Measurements from ENCODE around the gene SSTR3. TPM values are rescaled to one million over a fixed set of nuclear protein-coding genes. Genes with fewer than 3 reads are reported as not detected.

SSTR3 gene
- total and polyA plus RNA-seq, 9 of the 15 experiments (the other 6 are each of a cell fraction or from before 2014, with no cell fraction given), result 0.03 TPM; not detected in 8

DNA sequence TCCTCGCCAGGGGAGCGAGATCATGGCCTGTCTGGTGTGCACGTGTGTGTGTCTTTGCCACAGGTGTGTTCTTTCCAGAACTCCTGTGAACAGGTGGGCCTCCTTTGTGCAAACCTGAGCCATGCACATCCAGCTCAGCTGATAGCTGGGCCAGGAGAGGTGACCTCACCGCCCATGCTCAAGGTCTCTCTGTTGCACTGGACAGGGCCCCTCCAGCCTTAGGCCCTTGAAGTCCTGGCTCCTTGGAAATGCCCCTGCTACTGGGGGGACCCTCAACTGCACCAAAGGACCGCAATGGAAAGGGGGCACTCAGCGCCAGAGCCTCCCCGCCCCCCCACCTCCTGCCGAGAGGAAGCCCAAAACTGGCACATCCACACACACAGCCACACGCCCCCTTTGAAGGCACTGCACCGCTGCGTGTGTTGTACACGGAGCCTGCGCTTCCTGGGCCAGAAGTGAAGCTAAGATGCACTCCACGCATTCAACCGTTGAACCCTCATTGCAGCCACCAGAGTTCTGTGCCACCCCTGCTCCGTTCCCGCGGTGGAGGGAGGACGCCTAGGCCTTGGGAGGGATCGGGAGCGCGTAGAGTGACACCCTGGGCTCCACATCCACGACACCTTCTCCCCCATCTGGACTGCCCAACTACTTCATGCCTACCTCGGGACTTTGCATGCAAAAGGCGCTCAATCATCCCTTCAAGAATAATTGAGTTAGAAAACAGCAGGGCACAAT lies 46.2 kb downstream of the SSTR3 start:
- no peaks in the 10 kb centered on the region; the same call in 1 of the 2 replicates for H3K9me3 ChIP-seq (replicated peaks; ENCODE audit: control insufficient read depth, insufficient read depth, low read depth, low read length)
- ATAC-seq, result no peak
- H3K9me1 ChIP-seq (ENCODE audit: control insufficient read depth, insufficient read depth, low read length), result no peaks in the 10 kb centered on the region
- H3K4me2 ChIP-seq (ENCODE audit: insufficient read depth, low read length), result no peak overlapping the region
- no peak overlapping the region; a peak in 1 of 4 replicates for H3K9ac ChIP-seq (ENCODE audit: insufficient read depth in 1 of 2, low read depth in 2 of 2, low read length in 2 of 2)
- H3K27ac ChIP-seq (ENCODE audit: extremely low read depth, low read depth, low read length), result no peak overlapping the region
- no peaks in the 10 kb centered on the region for H3K36me3 ChIP-seq (ENCODE audit: control insufficient read depth, insufficient read depth, low read length)
- no TSS peak for BruUV-seq (replicated peaks)
- CTCF ChIA-PET (ENCODE audit: low intra/inter-chr PET ratio), result interaction anchor here (1.2 to 3.2 kb wide), 3 partner anchors 33 to 384 kb away, joined by 3 to 27 read pairs (median 6); no protein-coding TSS in a partner anchor
- no peaks in the 10 kb centered on the region for H3K79me2 ChIP-seq (ENCODE audit: control insufficient read depth, insufficient read depth, low read length)
- H4K20me1 ChIP-seq (replicated peaks; ENCODE audit: control insufficient read depth, insufficient read depth, low read length), result no peaks in the 10 kb centered on the region
- intact Hi-C loops (cut with micrococcal nuclease) (loop anchor here (1.0 kb wide), 1 partner anchor 32 kb away; no protein-coding TSS in a partner anchor), in situ Hi-C loops (cut with MboI) (loop anchor here (5.0 kb wide), 1 partner anchor 291 kb away; no protein-coding TSS in a partner anchor)
- peaks cover 0 to 13% of the 10 kb centered on the region in 2 experiments; a peak in 2 of 5 replicates for H3K4me1 ChIP-seq (replicated peaks in 1 of 2; ENCODE audit: control insufficient read depth in 2 of 2, insufficient read depth in 2 of 2, low read length in 2 of 2)
- no peak for TF ChIP-seq EHMT2 (IDR thresholded peaks at IDR 0.05)
- TF ChIP-seq SETDB1 (IDR thresholded peaks at IDR 0.05; ENCODE audit: low read length), result no peak
- TF ChIP-seq ZNF785 (CRISPR knock-in tag; IDR thresholded peaks at IDR 0.05), result no peak
- no peak for TF ChIP-seq ESRRA (IDR thresholded peaks at IDR 0.05; ENCODE audit: borderline replicate concordance, low read depth)
- TF ChIP-seq ADNP (tag; IDR thresholded peaks at IDR 0.05), result no peak
- no peak for TF ChIP-seq LCOR (CRISPR knock-in tag; IDR thresholded peaks at IDR 0.05)
- TF ChIP-seq ZNF12 (CRISPR knock-in tag; IDR thresholded peaks at IDR 0.05), result no peak
- TF ChIP-seq ZNF253 (CRISPR knock-in tag; conservative IDR thresholded peaks at IDR 0.05), result no peak
- TF ChIP-seq RBM25 (IDR thresholded peaks at IDR 0.05; ENCODE audit: low read depth, low read length, severe bottlenecking), result no peak
- no peak for TF ChIP-seq SMAD4 (CRISPR knock-in tag; conservative IDR thresholded peaks at IDR 0.05)
- TF ChIP-seq ZNF224 (CRISPR knock-in tag; IDR thresholded peaks at IDR 0.05), result no peak
- TF ChIP-seq PHTF2 (CRISPR knock-in tag; IDR thresholded peaks at IDR 0.05), result no peak
- TF ChIP-seq, protein P1, sequence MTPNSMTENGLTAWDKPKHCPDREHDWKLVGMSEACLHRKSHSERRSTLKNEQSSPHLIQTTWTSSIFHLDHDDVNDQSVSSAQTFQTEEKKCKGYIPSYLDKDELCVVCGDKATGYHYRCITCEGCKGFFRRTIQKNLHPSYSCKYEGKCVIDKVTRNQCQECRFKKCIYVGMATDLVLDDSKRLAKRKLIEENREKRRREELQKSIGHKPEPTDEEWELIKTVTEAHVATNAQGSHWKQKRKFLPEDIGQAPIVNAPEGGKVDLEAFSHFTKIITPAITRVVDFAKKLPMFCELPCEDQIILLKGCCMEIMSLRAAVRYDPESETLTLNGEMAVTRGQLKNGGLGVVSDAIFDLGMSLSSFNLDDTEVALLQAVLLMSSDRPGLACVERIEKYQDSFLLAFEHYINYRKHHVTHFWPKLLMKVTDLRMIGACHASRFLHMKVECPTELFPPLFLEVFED (CRISPR knock-in tag; conservative IDR thresholded peaks at IDR 0.05), result no peak
- TF ChIP-seq SAFB (IDR thresholded peaks at IDR 0.05; ENCODE audit: borderline replicate concordance, low read depth, low read length), result no peak
- no peak for TF ChIP-seq ZNF134 (CRISPR knock-in tag; conservative IDR thresholded peaks at IDR 0.05)
- WGBS (ENCODE audit: insufficient coverage, low coverage, missing lambda C conversion rate), result 24% methylated on average over 19 of the region's 25 CpGs
- POLR2A ChIA-PET, result interaction anchor here (1.2 kb wide), 1 partner anchor 93 kb away, joined by 4 read pairs; no protein-coding TSS in a partner anchor
- H2AFZ ChIP-seq (ENCODE audit: low read depth, low read length), result no peak overlapping the region; the same call in 1 of the 2 replicates
- FAIRE-seq, result no peak
- H3K4me3 ChIP-seq, result no peak overlapping the region
- no peak for DNase-seq (ENCODE audit: extremely low read depth in 1 of 4, low spot score in 3 of 4)
- no peaks in the 10 kb centered on the region; a peak in 2 of 5 replicates for H3K27me3 ChIP-seq (ENCODE audit: control insufficient read depth in 2 of 2, insufficient read depth in 2 of 2, low read length in 2 of 2)

Data from K562 (cell line).